Ovary (tissue), 3 donors: Measurements from ENCODE around the gene FLYWCH2.

Source experiments
- CTCF ChIP-seq, 3 donors: fragments of 450-650 bp in 2 of 3; fragments of 200-600 bp in 1 of 3; IDR thresholded peaks; one replicate each; pipeline versions ENCODE4 v1.5.1 to v1.8.0; 2016 to 2022; ENCODE audit warnings: antibody characterized with exemption in 3 of 3, mild to moderate bottlenecking in 1 of 3
- EP300 ChIP-seq: sonication (generic); formaldehyde crosslinking; IDR thresholded peaks from one replicate; pipeline ENCODE4 v1.6.1; 2017; ENCODE audit warnings: antibody characterized with exemption
- POLR2A ChIP-seq: fragments of 450-650 bp; IDR thresholded peaks from one replicate; pipeline ENCODE4 v1.6.1; 2017; ENCODE audit warnings: antibody characterized with exemption, mild to moderate bottlenecking, moderate library complexity
- donor health status: DM: no; HTN: no; CAD: no.

- TF ChIP-seq POLR2A: no peak
- no peak for TF ChIP-seq CTCF (IDR thresholded peaks at IDR 0.05)
- TF ChIP-seq EP300: no peak
These were observed 51.4 kb downstream of the FLYWCH2 start for GRCh38 chr16:2934450-2934849.
